C4-2B (cell line): ENCODE measurements around the gene PSMB5.

Experiments used
- ZFX ChIP-seq: fragments of 450-650 bp; IDR thresholded peaks from 2 replicates; pipeline ENCODE4 v1.6.1; 2017
- TF ChIP-seq, protein P1 (sequence below): fragments of 450-650 bp; conservative IDR thresholded peaks from 2 replicates; pipeline ENCODE4 v1.5.1; 2017; ENCODE audit warnings: mild to moderate bottlenecking

DNA sequence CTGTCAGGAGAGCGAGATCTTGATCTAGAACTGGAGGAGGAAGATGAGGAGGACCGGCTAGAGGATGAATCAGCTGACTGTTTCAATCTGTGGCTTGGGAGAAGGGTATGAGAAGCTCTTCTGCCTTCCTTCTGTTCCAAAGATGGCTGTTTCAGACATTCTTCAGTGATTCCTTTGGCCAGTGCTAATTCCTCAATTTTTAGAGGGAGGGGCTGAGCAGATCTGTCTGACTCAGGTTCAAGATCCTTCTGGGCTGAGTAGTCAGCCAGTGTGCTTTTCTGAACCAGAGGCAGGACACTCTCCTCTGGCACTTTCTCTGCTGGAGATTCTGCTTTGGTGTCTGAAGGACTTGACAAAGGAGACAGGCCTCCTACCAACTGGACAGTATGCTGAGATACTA, 45.0 kb upstream of the PSMB5 start:
- TF ChIP-seq, protein P1, sequence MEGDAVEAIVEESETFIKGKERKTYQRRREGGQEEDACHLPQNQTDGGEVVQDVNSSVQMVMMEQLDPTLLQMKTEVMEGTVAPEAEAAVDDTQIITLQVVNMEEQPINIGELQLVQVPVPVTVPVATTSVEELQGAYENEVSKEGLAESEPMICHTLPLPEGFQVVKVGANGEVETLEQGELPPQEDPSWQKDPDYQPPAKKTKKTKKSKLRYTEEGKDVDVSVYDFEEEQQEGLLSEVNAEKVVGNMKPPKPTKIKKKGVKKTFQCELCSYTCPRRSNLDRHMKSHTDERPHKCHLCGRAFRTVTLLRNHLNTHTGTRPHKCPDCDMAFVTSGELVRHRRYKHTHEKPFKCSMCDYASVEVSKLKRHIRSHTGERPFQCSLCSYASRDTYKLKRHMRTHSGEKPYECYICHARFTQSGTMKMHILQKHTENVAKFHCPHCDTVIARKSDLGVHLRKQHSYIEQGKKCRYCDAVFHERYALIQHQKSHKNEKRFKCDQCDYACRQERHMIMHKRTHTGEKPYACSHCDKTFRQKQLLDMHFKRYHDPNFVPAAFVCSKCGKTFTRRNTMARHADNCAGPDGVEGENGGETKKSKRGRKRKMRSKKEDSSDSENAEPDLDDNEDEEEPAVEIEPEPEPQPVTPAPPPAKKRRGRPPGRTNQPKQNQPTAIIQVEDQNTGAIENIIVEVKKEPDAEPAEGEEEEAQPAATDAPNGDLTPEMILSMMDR, result no peak
- TF ChIP-seq ZFX, result no peak
